Vagina (tissue), 2 donors: Measurements from ENCODE around the gene PSRC1. TPM values are rescaled to one million over a fixed set of nuclear protein-coding genes. Genes with fewer than 3 reads are reported as not detected.

Experiments
- DNase-seq, 2 donors: peaks; one replicate each; pipeline ENCODE4 v3.0.0-alpha.2; 2017; ENCODE audit errors: extremely low spot score in 2 of 2
- H3K27ac ChIP-seq: fragments of 200-600 bp; sonication (generic); one replicate; pipeline ENCODE4 v1.5.1; 2019
- H3K27me3 ChIP-seq: fragments of 200-600 bp; sonication (generic); one replicate; pipeline ENCODE4 v1.5.1; 2019
- H3K36me3 ChIP-seq, 2 donors: fragments of 200-600 bp; sonication (generic); one replicate each; pipeline ENCODE4 v1.5.1; 2017 to 2019
- H3K4me1 ChIP-seq: fragments of 200-600 bp; sonication (generic); one replicate; pipeline ENCODE4 v1.5.1; 2019
- H3K4me3 ChIP-seq, 2 donors: fragments of 200-600 bp; sonication (generic); 1 replicate in 1 of 2; 2 replicates in 1 of 2; pipeline ENCODE4 v1.5.1; 2016 to 2019
- H3K9me3 ChIP-seq: fragments of 200-600 bp; sonication (generic); one replicate; pipeline ENCODE4 v1.5.1; 2019
- CTCF ChIP-seq, 3 experiments: fragments of 450-650 bp in 2 of 3; fragments of 200-600 bp in 1 of 3; sonication (generic) in 1 of 3; IDR thresholded peaks; one replicate each; pipeline ENCODE4 v1.5.1; 2017 to 2019; ENCODE audit warnings: antibody characterized with exemption in 3 of 3, mild to moderate bottlenecking in 2 of 3, moderate library complexity in 2 of 3
- POLR2A ChIP-seq, 2 donors: fragments of 450-650 bp; IDR thresholded peaks; one replicate each; pipeline ENCODE4 v1.6.1; 2017; ENCODE audit warnings: antibody characterized with exemption in 2 of 2, mild to moderate bottlenecking in 2 of 2, moderate library complexity in 2 of 2
- POLR2AphosphoS5 ChIP-seq, 2 donors: sonication (generic); formaldehyde crosslinking; IDR thresholded peaks; one replicate each; pipeline ENCODE4 v1.9.0; 2017; ENCODE audit warnings: antibody characterized with exemption in 2 of 2, mild to moderate bottlenecking in 2 of 2, low read depth in 1 of 2; ENCODE audit not compliant: insufficient read depth in 1 of 2
- intact Hi-C: fragments of 100-400 bp; cut with DNase I; formaldehyde crosslinking; loops from one replicate; pipeline ENCODE4 v1.15.1; 2023
- total RNA-seq: library from RNA; depleted of rRNA; stranded (reverse); fragments of >200 nt; gene quantifications from one replicate; pipeline ENCODE4 v1.2.3, GENCODE V29; 2016

Gene PSRC1
- 5.4 TPM for total RNA-seq

GRCh38 chr1:109282952-109283747, at the start of gene PSRC1:
PSRC1 (minus strand) TSS chr1:109283145.
- peak; percentile 96 to 98 for DNase-seq
- Histone ChIP-seq H3K27me3 (no peaks in the 10 kb centered on the region), H3K9me3 (no peaks in the 10 kb centered on the region), H3K36me3 (no peaks in the 10 kb centered on the region), H3K4me3 (peak within 1 kb of the TSS; percentile 58 to 60), H3K4me1 (peaks cover 20% of the 10 kb centered on the region), H3K27ac (peak within 1 kb of the TSS; percentile 78)
- intact Hi-C loops, result no loop called here
- TF ChIP-seq CTCF (IDR thresholded peaks at IDR 0.05) (peak in 2 of 3 experiments; percentile 30 to 36), POLR2A (IDR thresholded peaks at IDR 0.05) (peak in 1 of 2 donors; percentile 61), POLR2AphosphoS5 (IDR thresholded peaks at IDR 0.05; ENCODE audit: insufficient read depth in 1 of 2, low read depth in 1 of 2) (peak; percentile 86 to 96)

GRCh38 chr1:109331113-109331512, 48.2 kb upstream of the PSRC1 start:
- no peak for DNase-seq
- Histone ChIP-seq H3K27ac (no peak overlapping the region), H3K36me3 (peaks cover 0 to 13% of the 10 kb centered on the region in 2 donors), H3K4me1 (no peaks in the 10 kb centered on the region), H3K9me3 (no peaks in the 10 kb centered on the region), H3K4me3 (no peak overlapping the region), H3K27me3 (no peaks in the 10 kb centered on the region)
- TF ChIP-seq POLR2A (IDR thresholded peaks at IDR 0.05), result no peak
- TF ChIP-seq CTCF (IDR thresholded peaks at IDR 0.05), result no peak
- TF ChIP-seq POLR2AphosphoS5 (IDR thresholded peaks at IDR 0.05; ENCODE audit: insufficient read depth in 1 of 2, low read depth in 1 of 2), result no peak
- intact Hi-C loops, result no loop called here

GRCh38 chr1:109327285-109327684, 44.3 kb upstream of the PSRC1 start:
- H3K36me3 ChIP-seq, result peaks cover 0 to 19% of the 10 kb centered on the region in 2 donors
- no peaks in the 10 kb centered on the region for H3K9me3 ChIP-seq
- H3K4me3 ChIP-seq, result no peak overlapping the region
- H3K4me1 ChIP-seq, result no peaks in the 10 kb centered on the region
- no peaks in the 10 kb centered on the region for H3K27me3 ChIP-seq
- DNase-seq, result no peak
- no peak overlapping the region for H3K27ac ChIP-seq
- intact Hi-C loops, result no loop called here
- TF ChIP-seq POLR2AphosphoS5 (IDR thresholded peaks at IDR 0.05; ENCODE audit: insufficient read depth in 1 of 2, low read depth in 1 of 2), result no peak
- TF ChIP-seq CTCF (IDR thresholded peaks at IDR 0.05), result no peak

- no peak overlapping the region for H3K4me3 ChIP-seq
- no peaks in the 10 kb centered on the region for H3K27me3 ChIP-seq
- no peaks in the 10 kb centered on the region for H3K9me3 ChIP-seq
- intact Hi-C loops, result no loop called here
- no peak for TF ChIP-seq POLR2A (IDR thresholded peaks at IDR 0.05)
- no peak for TF ChIP-seq POLR2AphosphoS5 (IDR thresholded peaks at IDR 0.05; ENCODE audit: insufficient read depth in 1 of 2, low read depth in 1 of 2)
- no peak for TF ChIP-seq CTCF (IDR thresholded peaks at IDR 0.05)
- no peak overlapping the region for H3K27ac ChIP-seq
- H3K4me1 ChIP-seq, result no peaks in the 10 kb centered on the region
- peaks cover 0 to 13% of the 10 kb centered on the region in 2 donors for H3K36me3 ChIP-seq
- no peak for DNase-seq
These were observed 40.0 kb upstream of the PSRC1 start for GRCh38 chr1:109322974-109323373.

- TF ChIP-seq CTCF (IDR thresholded peaks at IDR 0.05), result no peak
- H3K27ac ChIP-seq, result no peak overlapping the region
- H3K36me3 ChIP-seq, result peaks cover 0 to 22% of the 10 kb centered on the region in 2 donors
These were observed 36.2 kb upstream of the PSRC1 start for GRCh38 chr1:109319114-109319513.

More at GRCh38 chr1:109319114-109319513, 36.2 kb upstream of the PSRC1 start:
- H3K9me3 ChIP-seq, result no peaks in the 10 kb centered on the region
- intact Hi-C loops, result no loop called here
- H3K27me3 ChIP-seq, result no peaks in the 10 kb centered on the region
- H3K4me1 ChIP-seq, result no peaks in the 10 kb centered on the region
- no peak overlapping the region for H3K4me3 ChIP-seq
- no peak for DNase-seq
